Lung (tissue), 12 donors: ENCODE measurements around the gene GIMAP2. TPM values are rescaled to one million over a fixed set of nuclear protein-coding genes. Genes with fewer than 3 reads are reported as not detected.

ENCODE experiments used
- ATAC-seq: fragments of 200-7000 bp; cut with Tn5 transposase; one replicate; pipeline ENCODE4 v1.9.1; 2020; ENCODE audit warnings: moderate number of reproducible peaks; ENCODE audit not compliant: insufficient read depth, low FRiP score
- DNase-seq, 3 donors: peaks; one replicate each; pipeline ENCODE4 v3.0.0-alpha.2; 2013 to 2017
- H3K27ac ChIP-seq, 2 donors: one replicate each; pipeline ENCODE4 v1.5.1; 2013; ENCODE audit warnings: mild to moderate bottlenecking in 2 of 2, moderate library complexity in 2 of 2, control low read depth in 1 of 2, inconsistent platforms in 1 of 2, low read depth in 1 of 2, low read length in 1 of 2
- H3K27me3 ChIP-seq, 3 donors: one replicate each; pipeline ENCODE4 v1.5.1; 2013; ENCODE audit warnings: low read length in 2 of 3; ENCODE audit not compliant: control insufficient read depth in 3 of 3, insufficient read depth in 3 of 3
- H3K36me3 ChIP-seq, 4 donors: one replicate each; pipeline ENCODE4 v1.5.1; 2013; ENCODE audit warnings: low read length in 4 of 4, mild to moderate bottlenecking in 1 of 4, moderate library complexity in 1 of 4; ENCODE audit not compliant: control insufficient read depth in 4 of 4, insufficient read depth in 4 of 4
- H3K4me1 ChIP-seq, 5 donors: one replicate each; pipeline ENCODE4 v1.5.1; 2013; ENCODE audit warnings: low read length in 5 of 5, mild to moderate bottlenecking in 2 of 5, moderate library complexity in 1 of 5; ENCODE audit not compliant: control insufficient read depth in 5 of 5, insufficient read depth in 5 of 5
- H3K4me3 ChIP-seq: one replicate; pipeline ENCODE4 v1.5.1; 2013; ENCODE audit warnings: mild to moderate bottlenecking, control low read depth, moderate library complexity
- H3K9ac ChIP-seq, 2 donors: one replicate each; pipeline ENCODE4 v1.5.1; 2013; ENCODE audit warnings: low read length in 2 of 2, control low read depth in 1 of 2; ENCODE audit not compliant: insufficient read depth in 1 of 2
- H3K9me3 ChIP-seq, 4 donors: one replicate each; pipeline ENCODE4 v1.5.1; 2013; ENCODE audit warnings: low read length in 3 of 4, mild to moderate bottlenecking in 1 of 4, moderate library complexity in 1 of 4; ENCODE audit not compliant: control insufficient read depth in 4 of 4, insufficient read depth in 3 of 4
- WGBS, 2 donors: extraction: QIAGEN DNeasy Blood & Tissue Kit; methylation state at CpG; one replicate each; pipeline ENCODE4 v1.1.7; 2013; 5-methylcytosine and 5-hydroxymethylcytosine counted together
- polyA plus RNA-seq, 2 donors: library from polyadenylated mRNA; stranded (reverse); fragments of 200-250 nt; gene quantifications; one replicate each; pipeline ENCODE4 v1.2.1, GENCODE V29; 2013
- total RNA-seq, 2 donors: library from RNA; depleted of rRNA in 1 of 2; stranded (reverse); fragments of >200 nt in 1 of 2; gene quantifications; one replicate each; pipeline ENCODE4 v1.2.1, GENCODE V29; 2014 to 2021
- TF ChIP-seq, protein P1 (sequence below): IDR thresholded peaks from 2 replicates; pipeline ENCODE4 v1.5.1; 2012; ENCODE audit warnings: mild to moderate bottlenecking; ENCODE audit errors: control extremely low read depth, extremely low read depth
- donor health status: control.
- donor health status: control.
- donor health status: Bipolar disorder and iron deficiency.
- donor health status: healthy.
- donor health status: DM: yes; HTN: yes; CAD: no.

Gene GIMAP2
- total and polyA plus RNA-seq, 4 donors = 10.7 to 24.9 (median 18.1) TPM

DNA sequence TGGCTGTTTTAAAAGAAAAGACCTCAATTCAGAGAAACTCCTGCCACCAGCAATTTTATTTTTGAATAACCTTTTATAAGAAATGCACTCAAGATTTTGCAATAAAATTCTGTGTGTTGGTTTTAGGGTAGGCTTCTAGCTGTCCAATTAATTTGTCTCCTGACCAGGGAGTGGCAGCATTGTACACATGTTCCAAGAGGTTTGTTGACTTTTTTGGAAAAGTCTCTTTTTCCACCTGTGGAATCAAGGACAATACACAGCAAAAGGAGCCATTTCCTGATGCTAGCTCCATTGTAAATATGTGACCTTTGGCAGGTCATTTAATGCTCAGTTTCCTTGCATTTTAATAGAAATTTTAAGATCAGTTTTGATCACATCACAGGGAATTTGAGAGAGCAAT is 53.5 kb downstream of the GIMAP2 start:
- Histone ChIP-seq H3K9ac (no peak overlapping the region), H3K27me3 (peaks cover 0 to 10% (median 2%) of the 10 kb centered on the region in 3 donors)
- ATAC-seq = no peak

DNA sequence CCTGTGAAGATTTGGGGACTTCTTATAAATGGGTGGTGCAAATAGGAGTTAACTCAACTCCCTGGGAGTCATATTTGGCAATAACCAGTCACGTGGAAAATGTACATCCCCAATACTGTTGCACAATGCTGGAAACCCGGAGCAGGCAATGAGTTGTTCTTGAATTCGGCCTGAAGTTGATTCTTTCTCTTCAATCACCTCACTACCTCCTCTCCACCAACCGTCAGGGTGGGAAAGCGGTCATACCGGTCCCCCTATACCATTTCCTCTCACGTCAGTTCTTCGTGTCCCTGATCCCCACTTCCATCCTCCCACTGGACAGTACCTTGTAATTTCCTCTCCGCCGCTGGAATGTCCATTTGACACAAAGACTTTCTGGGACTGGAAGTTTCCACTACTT is 54.5 kb downstream of the GIMAP2 start:
- no peak for DNase-seq
- Histone ChIP-seq H3K4me1 (peaks cover 0 to 9% (median 0%) of the 10 kb centered on the region in 5 donors), H3K27ac (peak overlapping the region in 1 of 2 donors; percentile 49), H3K36me3 (peaks cover 0 to 18% (median 0%) of the 10 kb centered on the region in 4 donors), H3K9me3 (no peaks in the 10 kb centered on the region), H3K27me3 (peaks cover 0 to 10% (median 0%) of the 10 kb centered on the region in 3 donors), H3K4me3 (peak overlapping the region; percentile 49), H3K9ac (no peak overlapping the region)
- 52 to 53% methylated on average over 10 of the region's 10 CpGs for WGBS, 2 donors
- no peak for ATAC-seq
- TF ChIP-seq, protein P1, sequence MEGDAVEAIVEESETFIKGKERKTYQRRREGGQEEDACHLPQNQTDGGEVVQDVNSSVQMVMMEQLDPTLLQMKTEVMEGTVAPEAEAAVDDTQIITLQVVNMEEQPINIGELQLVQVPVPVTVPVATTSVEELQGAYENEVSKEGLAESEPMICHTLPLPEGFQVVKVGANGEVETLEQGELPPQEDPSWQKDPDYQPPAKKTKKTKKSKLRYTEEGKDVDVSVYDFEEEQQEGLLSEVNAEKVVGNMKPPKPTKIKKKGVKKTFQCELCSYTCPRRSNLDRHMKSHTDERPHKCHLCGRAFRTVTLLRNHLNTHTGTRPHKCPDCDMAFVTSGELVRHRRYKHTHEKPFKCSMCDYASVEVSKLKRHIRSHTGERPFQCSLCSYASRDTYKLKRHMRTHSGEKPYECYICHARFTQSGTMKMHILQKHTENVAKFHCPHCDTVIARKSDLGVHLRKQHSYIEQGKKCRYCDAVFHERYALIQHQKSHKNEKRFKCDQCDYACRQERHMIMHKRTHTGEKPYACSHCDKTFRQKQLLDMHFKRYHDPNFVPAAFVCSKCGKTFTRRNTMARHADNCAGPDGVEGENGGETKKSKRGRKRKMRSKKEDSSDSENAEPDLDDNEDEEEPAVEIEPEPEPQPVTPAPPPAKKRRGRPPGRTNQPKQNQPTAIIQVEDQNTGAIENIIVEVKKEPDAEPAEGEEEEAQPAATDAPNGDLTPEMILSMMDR = no peak

More for the DNA sequence above, 53.5 kb downstream of the GIMAP2 start:
- peaks cover 0 to 13% (median 0%) of the 10 kb centered on the region in 4 donors for H3K36me3 ChIP-seq
- no peak overlapping the region for H3K4me3 ChIP-seq
- TF ChIP-seq, protein P1 = no peak
- H3K9me3 ChIP-seq = no peaks in the 10 kb centered on the region
- DNase-seq = peak in 2 of 3 donors; percentile 19 to 23
- H3K4me1 ChIP-seq = peaks cover 0 to 8% (median 0%) of the 10 kb centered on the region in 5 donors
- H3K27ac ChIP-seq = peak overlapping the region in 1 of 2 donors; percentile 39

DNA sequence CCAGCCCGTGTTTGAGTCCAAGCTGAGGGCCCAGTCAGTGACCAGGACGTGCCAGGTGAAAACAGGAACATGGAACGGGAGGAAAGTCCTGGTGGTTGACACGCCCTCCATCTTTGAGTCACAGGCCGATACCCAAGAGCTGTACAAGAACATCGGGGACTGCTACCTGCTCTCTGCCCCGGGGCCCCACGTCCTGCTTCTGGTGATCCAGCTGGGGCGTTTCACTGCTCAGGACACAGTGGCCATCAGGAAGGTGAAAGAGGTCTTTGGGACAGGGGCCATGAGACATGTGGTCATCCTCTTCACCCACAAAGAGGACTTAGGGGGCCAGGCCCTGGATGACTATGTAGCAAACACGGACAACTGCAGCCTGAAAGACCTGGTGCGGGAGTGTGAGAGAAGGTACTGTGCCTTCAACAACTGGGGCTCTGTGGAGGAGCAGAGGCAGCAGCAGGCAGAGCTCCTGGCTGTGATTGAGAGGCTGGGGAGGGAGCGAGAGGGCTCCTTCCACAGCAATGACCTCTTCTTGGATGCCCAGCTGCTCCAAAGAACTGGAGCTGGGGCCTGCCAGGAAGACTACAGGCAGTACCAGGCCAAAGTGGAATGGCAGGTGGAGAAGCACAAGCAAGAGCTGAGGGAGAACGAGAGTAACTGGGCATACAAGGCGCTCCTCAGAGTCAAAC is 56.9 kb downstream of the GIMAP2 start:
- WGBS, 2 donors = 73 to 88% methylated on average over 14 of the region's 14 CpGs
- no peak for ATAC-seq
- Histone ChIP-seq H3K4me3 (no peak overlapping the region), H3K4me1 (peaks cover 0 to 9% (median 0%) of the 10 kb centered on the region in 5 donors), H3K9me3 (no peaks in the 10 kb centered on the region), H3K36me3 (peaks cover 0 to 18% (median 0%) of the 10 kb centered on the region in 4 donors), H3K9ac (no peak overlapping the region), H3K27me3 (peaks cover 0 to 4% (median 0%) of the 10 kb centered on the region in 3 donors), H3K27ac (peak overlapping the region in 1 of 2 donors; percentile 68)
- no peak for DNase-seq
- TF ChIP-seq, protein P1 = no peak

Other genes with a start within 250 kb of the GIMAP2 start
- 10 to 100 TPM; 20.9 to 25.0 TPM for gene GIMAP8, start 235.1 kb upstream of the GIMAP2 start, total RNA-seq
- 10 to 100 TPM; 14.4 to 23.0 TPM for gene GIMAP8, start 235.1 kb upstream of the GIMAP2 start, polyA plus RNA-seq
- 10 to 100 TPM; 20.6 to 30.8 TPM for gene GIMAP7, start 170.8 kb upstream of the GIMAP2 start, total RNA-seq
- gene GIMAP7, start 170.8 kb upstream of the GIMAP2 start, polyA plus RNA-seq = 10 to 100 TPM; 39.8 to 54.7 TPM
- gene GIMAP4, start 118.3 kb upstream of the GIMAP2 start, total RNA-seq = 10 to 100 TPM; 49.0 to 66.2 TPM
- 10 to 100 TPM; 26.2 to 48.3 TPM for gene GIMAP4, start 118.3 kb upstream of the GIMAP2 start, polyA plus RNA-seq
- gene GIMAP6, start 53.3 kb upstream of the GIMAP2 start, total RNA-seq = 10 to 100 TPM; 38.9 to 53.7 TPM
- gene GIMAP6, start 53.3 kb upstream of the GIMAP2 start, polyA plus RNA-seq = 10 to 100 TPM; 12.1 to 41.2 TPM
- 1 to 10 TPM; 4.6 to 9.5 TPM for gene GIMAP1, start 30.9 kb downstream of the GIMAP2 start, total RNA-seq
- 10 to 100 TPM in 1 of 2 donors, 1 to 10 TPM in 1; 5.7 to 10.0 TPM for gene GIMAP1, start 30.9 kb downstream of the GIMAP2 start, polyA plus RNA-seq
- gene GIMAP5, start 51.7 kb downstream of the GIMAP2 start, total RNA-seq = 10 to 100 TPM; 24.8 to 27.3 TPM
- gene GIMAP5, start 51.7 kb downstream of the GIMAP2 start, polyA plus RNA-seq = 10 to 100 TPM; 47.9 to 60.6 TPM
- gene TMEM176B, start 114.7 kb downstream of the GIMAP2 start, total RNA-seq = 10 to 100 TPM; 37.2 to 39.2 TPM
- gene TMEM176B, start 114.7 kb downstream of the GIMAP2 start, polyA plus RNA-seq = 10 to 100 TPM; 14.6 to 54.8 TPM
- 10 to 100 TPM; 18.3 to 33.1 TPM for gene TMEM176A, start 115.1 kb downstream of the GIMAP2 start, total RNA-seq
- 10 to 100 TPM; 21.3 to 25.4 TPM for gene TMEM176A, start 115.1 kb downstream of the GIMAP2 start, polyA plus RNA-seq
- gene AOC1, start 166.8 kb downstream of the GIMAP2 start, total RNA-seq = under 1 TPM; 0.48 to 0.92 TPM
- gene AOC1, start 166.8 kb downstream of the GIMAP2 start, polyA plus RNA-seq = 1 to 10 TPM in 1 of 2 donors, under 1 TPM in 1; 0.35 to 1.3 TPM